Measurements from ENCODE around the gene ATP6V0B.

DNA sequence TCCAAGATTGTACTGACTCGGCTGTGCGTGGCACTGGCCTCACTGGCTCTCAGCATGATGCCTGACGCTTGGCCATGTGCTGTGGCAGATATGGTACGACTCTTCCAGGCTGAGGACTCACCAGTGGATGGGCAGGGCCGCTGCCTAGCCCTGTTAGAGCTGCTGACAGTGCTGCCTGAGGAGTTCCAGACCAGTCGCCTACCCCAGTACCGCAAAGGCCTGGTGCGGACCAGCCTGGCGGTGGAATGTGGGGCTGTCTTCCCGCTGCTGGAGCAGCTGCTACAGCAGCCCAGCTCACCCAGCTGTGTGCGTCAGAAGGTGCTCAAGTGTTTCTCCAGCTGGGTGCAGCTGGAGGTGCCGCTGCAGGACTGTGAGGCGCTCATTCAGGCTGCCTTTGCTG lies 25.1 kb upstream of the ATP6V0B start:
- TF ChIP-seq, protein P1, sequence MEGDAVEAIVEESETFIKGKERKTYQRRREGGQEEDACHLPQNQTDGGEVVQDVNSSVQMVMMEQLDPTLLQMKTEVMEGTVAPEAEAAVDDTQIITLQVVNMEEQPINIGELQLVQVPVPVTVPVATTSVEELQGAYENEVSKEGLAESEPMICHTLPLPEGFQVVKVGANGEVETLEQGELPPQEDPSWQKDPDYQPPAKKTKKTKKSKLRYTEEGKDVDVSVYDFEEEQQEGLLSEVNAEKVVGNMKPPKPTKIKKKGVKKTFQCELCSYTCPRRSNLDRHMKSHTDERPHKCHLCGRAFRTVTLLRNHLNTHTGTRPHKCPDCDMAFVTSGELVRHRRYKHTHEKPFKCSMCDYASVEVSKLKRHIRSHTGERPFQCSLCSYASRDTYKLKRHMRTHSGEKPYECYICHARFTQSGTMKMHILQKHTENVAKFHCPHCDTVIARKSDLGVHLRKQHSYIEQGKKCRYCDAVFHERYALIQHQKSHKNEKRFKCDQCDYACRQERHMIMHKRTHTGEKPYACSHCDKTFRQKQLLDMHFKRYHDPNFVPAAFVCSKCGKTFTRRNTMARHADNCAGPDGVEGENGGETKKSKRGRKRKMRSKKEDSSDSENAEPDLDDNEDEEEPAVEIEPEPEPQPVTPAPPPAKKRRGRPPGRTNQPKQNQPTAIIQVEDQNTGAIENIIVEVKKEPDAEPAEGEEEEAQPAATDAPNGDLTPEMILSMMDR (IDR thresholded peaks at IDR 0.05): no peak
- no peak for TF ChIP-seq POLR2A (IDR thresholded peaks at IDR 0.05)
